GM20431 (cell line): ENCODE measurements around the gene PLCL2.
"Not testable (repeated sequence)": the region's sequence is repeated elsewhere in the genome, so short reads cannot be mapped to it uniquely, and the experiment has no call there.

Source experiments
- in situ Hi-C: fragments of 300-500 bp; cut with MseI, MboI; formaldehyde crosslinking; loops from one replicate; pipeline ENCODE4 v1.15.0; 2020; ENCODE audit warnings: low sequenced_read_pairs; ENCODE audit not compliant: unreplicated experiment

The PLCL2 gene

DNA sequence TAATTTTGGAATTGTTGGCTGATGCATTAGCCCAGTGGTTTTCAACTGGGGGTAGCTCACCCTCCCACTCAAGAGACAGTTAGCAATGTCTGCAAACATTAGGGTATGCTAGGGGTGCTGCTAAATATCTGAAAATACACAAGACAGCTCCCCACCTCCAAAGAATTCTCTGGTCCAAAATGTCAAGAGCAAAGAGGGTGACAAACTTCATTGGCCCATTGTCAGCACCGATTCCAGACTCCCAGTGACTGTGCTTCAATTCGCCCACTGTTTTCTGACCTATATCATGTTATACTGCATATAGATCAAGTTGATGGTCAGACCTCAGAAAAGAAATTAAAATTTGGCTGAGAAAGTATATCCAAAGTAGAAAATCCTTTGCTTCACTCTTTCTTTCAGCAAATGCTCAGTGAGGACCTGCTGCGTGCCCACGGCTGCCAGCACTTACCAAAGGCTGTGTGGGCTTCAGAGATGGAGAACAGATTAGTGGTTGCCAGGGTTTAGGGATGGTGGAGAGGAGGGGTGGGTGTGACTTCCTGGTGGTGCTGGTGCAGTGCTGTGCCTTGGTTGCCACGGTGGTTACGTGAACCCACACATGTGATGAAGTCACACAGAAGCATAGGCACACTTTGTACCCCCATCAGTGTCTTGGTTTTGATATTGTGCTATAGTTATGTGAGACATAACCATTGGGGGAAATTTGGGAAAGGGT lies 204.0 kb downstream of the PLCL2 start:
- in situ Hi-C loops: no loop called here

DNA sequence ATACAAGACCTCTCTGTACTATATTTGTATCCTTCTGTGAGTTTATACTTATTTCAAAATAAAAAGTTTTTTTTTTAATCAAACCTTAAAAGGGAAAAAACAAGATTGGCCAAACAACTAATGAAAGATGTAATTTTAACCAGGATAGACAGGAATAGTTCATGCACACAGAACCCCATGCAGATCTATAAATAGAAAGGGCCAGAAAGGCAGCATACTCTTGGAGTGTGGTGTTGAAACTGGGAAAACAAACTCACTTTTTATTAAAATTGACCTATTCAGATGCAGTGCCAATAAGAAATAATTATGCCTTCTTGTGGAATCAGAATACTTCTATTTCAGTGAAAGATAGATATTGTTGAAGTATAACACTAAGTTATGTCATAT lies 204.6 kb downstream of the PLCL2 start:
- in situ Hi-C loops: no loop called here

DNA sequence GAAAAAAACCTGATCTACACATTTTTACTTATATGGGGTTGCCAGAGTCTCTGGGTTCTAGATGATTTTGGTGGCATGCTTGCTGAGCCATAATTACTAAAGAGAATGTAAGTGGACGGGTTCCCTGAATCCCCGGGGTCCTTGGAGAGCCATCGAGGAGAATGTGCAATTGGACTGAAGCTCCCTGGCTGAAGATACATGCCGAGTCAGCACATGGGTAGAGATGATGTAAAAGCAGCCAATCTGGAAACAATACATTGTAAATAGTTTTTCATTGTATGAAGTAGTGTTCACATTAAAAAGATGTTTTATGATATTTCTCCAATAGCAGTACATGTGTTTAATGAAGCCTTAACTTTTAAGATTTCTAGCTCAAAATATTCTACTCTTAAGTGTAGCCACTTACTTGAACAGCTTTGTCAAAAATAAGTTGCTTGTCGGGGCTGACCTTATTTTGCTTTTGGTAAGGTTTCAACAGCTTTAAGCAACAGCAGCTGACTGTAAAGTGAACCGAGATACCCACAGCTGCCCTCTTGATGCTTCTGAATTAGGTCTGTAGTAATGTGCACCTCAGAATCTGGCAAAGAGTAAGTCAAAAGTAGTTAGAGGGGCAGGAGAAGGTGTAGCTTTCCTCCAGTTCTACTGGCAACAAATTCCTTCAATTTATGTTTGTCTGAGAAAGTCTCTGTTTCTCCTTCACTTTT lies 205.7 kb downstream of the PLCL2 start:
- in situ Hi-C loops: no loop called here

DNA sequence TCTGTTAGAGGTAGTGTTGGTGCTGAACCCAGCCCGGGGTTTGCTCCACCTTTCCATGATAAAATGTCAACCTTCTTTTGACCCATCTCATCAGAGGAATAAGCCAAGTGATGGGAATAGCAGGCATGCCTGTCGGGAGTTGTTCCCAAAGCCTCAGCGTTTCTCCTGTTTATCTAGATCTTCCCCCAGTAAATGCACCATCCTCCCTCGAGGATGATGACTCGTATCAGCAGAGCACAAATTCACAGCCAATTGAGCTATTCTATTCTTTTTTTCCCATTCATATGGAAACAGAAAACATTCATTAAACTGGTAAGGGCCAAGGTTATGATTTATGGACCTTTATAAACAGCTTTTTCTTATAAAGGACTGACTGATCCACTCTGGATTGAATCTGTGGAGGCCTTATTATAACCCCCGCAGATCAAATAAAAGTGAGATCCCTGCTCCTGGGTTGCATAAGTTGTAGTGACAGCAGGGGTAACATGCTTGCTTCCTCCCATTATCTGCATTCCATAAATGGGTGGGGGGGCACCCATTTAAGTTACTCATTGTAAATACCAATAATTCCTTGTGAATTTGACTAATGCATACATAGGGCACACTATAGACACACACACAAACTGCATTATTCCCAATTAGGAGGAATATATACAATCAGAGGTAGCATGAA lies 207.3 kb downstream of the PLCL2 start:
- in situ Hi-C loops: no loop called here

DNA sequence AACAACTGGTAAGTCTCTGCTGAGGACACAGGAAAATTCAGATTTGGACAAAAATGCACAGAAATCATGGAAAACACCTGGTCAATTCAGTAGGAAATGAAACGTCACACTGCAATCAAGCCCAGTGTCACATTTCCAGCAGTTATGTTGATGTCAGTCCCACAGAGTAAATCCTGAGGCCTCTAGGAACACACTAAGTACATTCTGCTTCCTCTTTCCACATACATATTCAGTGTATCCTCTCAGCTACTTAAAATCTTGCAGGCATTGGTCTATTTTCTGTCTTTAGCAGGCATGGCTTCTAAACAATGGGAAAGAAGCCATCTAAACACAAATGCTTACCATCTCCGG lies 207.8 kb downstream of the PLCL2 start:
- in situ Hi-C loops: no loop called here

DNA sequence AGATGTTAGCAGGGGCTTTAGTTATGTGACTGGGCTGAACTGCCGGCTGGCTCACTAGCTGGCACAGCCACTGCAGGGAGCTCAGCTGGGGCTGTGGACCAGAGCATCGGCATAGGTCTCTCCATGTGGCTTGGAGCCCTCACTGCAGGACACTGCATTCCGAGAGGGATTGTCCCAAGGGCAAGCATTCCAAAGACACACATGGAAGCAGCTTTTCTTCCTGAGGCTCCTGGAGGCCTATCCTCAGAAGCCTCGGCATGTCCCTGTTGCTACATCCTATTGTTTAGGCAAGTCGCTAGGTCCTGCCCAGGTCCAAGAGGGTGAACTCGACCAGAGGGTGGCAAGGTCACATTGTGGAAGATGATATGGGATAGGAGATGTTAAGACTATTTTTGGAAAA lies 209.8 kb downstream of the PLCL2 start:
- in situ Hi-C loops: no loop called here

DNA sequence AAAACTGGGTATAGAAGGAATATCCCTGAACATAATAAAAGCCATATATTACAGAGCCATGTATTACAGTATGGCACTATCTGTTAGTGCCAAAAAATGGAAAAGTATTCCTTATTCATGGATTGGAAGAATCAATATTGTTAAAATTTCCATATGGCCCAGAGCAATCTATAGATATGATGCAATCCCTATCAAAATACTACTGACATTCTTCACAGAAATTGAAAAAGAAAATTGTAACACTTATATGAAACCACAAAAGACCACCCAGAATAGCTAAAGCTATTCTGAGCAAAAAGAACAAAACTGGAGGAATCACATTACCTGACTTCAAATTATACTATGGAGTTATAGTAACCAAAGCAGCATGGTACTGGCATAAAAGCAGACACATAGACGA lies 218.8 kb downstream of the PLCL2 start:
- in situ Hi-C loops: no loop called here

DNA sequence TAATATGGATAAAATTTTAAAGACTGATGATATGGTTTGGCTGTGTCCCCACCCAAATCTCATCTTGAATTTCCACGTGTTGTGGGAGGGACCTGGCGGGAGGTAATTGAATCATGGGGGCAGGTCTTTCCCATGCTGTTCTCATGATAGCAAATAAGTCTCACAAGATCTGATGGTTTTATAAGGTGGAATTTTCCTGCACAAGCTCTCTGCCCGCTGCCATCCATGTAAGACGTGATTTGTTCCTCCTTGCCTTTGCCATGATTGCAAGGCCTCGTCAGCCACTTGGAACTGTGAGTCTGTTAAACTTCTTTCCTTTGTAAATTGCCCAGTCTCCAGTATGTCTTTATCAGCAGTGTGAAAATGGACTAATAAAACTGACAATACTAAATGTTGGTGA lies 222.0 kb downstream of the PLCL2 start:
- in situ Hi-C loops: not testable (repeated sequence)

DNA sequence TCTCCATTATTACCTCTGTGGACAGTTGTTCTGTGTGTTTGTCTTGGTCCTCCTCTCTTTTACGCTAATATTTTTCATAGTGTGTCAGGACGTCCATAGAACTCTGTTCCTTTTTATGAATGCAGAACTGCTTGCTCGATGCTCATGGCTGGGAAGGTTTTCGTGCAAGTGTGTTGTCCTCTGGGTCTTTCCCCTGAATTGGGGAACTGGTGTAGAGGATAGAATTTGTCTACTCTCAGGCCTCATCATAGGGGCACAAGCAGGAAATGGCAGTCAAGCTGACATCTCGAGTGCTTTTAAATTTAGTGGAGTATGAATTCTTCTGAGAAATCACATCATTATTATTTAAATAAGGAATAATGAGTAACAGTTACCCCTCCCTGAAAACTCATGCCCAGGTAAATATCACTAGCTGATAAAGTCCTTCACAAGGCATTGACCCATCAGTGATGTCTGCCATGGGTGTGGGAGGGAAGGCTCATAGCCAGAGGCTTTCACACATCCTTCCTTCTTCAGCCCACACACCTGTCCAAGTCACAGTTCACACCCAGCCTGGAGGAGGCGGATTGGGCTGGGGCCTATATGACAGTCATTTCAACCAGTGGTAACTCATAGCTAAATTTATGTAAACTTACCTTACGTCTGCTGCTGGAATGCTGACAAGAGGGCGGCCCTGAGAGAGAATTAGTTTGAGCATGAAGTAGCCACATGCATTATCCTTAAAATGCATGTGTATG lies 226.1 kb downstream of the PLCL2 start:
- in situ Hi-C loops: no loop called here

DNA sequence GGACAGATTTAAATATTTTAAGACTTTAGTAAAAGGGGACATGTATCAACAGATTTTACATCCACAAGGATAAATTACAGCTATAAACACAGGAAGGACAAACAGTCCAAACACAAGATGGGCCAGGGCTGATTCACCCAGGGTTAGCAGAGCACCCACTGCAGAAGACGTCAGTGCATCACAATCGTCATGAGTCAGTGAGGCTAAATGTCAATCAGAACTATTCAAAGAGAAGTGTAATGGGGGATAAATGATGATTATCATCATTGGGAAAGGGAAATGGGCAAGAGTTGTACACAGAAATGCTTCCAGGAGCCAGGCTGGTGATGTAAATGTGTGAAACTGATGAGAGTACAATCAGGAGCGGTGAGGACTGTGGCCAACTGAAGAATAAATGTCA lies 226.8 kb downstream of the PLCL2 start:
- in situ Hi-C loops: no loop called here

DNA sequence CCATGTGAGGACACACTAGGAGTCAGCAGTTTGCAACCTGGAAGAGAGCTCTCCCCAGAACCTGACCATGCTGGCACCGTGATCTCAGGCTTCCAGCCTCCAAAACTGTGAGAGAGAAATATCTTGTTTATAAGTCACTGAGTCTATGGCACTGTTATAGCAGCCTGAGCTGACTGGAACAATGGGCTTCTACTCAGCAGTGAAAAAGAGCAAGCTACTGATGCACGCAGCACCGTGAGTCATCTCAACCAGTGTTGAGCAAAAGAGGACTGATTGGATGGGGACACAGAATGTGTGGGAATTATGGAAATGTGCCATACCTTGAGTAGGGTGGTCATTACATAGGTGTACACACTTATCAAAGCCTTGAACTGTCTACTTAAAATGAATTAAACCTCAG lies 230.4 kb downstream of the PLCL2 start:
- in situ Hi-C loops: no loop called here

DNA sequence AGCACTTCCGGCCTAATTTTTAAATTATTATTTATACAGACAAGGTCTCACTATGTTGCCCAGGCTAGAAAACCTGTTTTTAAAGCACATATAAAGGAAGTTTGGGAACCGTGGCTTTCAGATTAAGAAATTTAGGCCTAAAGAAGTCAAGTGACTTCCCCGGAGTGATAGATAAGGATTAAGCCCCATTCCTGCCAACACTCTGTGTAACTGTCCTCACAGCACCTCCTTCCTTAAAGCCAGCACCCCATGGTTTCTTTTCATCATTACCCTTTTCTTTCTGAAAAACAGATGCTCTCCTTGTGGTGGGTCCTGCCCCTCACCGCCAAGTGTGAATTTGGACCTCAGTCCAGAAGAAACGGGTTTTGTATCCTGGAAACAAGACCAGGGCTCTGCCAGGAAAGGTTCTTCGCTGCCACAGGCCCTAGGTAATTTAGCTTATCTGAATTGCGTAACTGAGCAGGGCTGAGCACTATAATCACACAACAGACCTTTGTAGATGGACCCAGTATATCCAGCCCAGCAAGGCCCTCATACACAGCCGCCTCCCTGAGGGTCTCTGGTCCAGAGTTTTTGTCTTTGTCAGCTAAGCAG lies 231.3 kb downstream of the PLCL2 start:
- in situ Hi-C loops: no loop called here

DNA sequence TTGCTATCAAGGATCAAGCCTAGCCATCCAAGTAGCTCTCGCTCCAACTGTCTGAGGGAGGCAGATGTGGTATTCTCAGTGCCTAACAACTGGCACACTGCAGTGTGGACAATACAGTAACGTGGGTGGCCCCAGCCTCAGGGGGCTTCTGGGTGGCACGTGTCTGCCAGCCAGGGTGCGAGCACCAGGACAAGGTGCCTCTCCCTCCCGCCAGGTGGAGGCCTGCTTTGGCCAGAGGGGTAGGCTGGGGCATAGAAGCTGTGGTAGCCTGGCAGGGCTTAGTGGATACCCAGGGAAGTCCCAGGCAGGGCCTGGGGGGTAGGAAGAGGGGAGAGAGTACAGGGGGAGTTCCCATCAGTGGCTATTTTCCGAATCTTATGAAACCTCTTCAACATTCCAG lies 234.0 kb downstream of the PLCL2 start:
- in situ Hi-C loops: no loop called here

DNA sequence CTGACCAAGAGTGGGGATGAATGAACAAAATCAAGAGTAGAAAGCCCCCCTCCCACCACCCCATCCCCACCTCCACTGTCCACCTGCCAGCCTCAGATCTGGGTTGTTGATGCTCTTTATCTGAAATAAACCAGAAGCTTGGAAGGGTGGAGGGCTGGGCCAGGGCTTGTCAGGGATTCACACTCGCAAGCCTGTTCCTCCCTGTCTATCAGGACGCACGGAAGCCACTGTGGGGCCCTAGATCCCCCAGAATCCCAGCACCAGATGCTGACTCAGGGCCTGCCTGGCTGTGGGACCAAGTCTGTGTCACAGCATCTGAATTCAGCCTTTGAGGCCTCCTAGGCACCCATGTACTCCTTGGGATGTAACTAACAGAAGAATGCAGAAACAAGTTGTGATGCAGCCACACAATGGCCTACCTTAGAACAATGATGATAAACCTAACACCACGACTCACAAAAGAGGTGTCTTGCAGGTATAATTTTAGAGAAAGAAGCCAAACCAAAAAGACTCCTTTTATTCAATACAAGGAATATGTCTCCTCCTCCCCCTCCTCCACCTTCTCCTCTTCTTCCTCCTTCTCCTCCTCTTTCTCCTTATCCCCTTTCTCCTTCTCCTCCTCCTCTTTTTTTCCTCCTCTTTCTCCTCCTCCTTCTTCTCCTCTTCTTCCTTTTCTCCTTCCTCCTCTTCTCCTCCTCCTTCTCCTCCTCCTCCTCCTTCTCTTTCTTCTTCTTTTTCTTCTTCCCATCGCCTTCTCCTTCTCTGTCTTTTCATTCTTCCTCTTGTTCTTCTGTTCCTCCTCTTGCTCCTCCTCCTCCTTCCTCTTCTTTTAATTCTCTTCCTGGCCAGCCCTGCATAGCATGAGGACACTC lies 234.7 kb downstream of the PLCL2 start:
- in situ Hi-C loops: no loop called here

DNA sequence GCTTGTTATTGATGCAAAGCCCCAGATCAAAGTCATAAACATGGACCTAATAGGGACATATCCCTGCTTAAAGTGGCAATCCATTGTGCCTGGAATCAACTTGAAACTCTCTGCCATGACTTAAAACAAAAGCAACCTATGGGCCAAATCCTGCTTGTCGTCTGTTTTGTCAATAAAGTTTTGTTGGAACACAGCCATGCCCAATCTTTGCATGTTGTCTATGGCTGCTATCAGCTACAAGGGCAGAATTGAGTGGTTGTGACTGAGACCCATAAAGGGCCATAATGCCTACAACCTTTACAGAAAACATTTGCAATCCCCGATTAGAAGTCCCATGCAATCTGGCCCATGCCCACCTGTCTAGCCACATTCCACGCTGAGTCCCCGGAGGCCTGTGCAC lies 235.4 kb downstream of the PLCL2 start:
- in situ Hi-C loops: no loop called here

DNA sequence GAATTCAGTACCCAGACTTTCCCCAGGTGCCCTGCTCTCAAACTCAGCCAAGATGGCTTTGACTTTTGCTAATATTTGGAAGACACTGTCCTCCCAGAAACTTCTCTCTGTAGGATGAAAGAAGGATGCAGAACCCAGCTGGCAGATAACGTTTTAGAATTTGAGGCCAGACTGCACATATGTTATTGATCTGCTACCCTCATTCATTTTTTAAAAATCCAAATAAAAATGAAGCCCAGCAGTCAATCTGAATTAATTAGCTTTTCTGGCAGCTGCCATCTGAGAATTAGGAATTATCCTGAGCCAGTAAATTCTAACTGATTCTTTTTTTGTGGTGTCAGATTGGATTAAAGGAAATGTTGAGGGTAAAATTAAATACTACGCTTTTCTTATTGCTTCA lies 236.6 kb downstream of the PLCL2 start:
- in situ Hi-C loops: no loop called here

DNA sequence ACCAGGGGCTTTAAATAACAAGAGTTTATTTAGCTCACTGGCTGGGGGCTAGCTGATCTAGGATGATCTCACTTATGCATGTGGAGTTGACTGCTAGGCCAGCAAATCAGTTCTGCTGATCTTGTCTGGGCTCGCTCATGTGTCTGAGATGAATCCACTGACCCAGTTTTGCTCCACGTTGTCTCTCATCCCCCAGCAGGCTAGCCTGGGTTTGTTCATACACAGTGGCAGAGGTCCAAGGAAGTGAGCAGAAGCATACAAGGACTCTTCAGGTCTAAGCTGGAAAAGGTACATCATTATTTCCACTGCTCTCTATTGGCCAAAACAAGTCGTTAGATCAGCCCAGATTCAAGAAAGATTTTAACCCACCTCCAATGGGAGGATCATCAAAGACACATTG lies 238.0 kb downstream of the PLCL2 start:
- in situ Hi-C loops: no loop called here

DNA sequence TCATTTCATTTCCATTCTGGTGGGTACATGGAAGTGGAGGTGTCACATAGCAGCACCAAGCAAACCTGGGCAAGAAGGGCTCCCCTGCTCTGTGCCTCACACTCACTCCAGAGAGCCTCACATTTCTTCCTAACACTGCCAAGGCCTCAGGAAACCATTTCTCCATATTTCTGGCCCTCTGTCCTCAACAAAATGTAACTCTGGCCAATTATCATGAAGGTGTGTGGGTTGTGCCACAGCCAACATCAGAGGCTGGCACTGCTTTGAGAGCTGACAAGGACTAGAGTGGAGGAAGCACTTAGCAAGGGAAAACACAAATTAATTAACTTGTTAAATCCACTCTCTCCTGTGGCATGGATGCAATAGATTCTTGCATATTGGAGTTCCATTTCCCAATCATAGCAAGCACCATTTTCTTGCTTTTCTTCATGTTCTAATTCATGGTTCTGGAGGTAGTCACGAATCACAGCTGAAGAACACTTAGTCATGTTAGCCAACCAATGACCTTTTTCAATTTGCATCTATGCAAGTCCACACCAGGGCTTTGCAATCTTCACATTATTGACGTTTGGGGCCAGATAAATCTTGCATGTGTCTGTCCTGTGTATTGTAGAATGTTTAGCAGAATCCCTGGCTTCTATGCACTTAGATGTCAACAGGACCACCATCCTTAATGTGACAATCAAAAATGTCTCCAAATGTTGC lies 241.1 kb downstream of the PLCL2 start:
- in situ Hi-C loops: no loop called here

DNA sequence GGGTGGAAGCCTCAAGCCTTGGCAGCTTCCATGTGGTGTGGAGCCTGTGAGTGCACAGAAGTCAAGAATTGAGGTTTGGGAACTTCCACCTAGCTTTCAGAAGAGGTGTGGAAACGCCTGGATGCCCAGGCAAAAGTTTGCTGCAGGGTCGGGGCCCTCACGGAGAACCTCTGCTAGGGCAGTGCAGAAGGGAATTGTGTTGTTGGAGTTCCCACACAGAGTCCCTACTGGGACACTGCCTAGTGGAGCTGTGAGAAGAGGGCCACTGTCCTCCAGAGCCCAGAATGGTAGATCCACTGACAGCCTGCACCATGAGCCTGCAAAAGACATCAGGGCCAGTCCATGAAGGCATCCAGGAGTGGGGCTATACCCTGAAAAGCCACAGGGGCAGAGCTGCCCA lies 243.9 kb downstream of the PLCL2 start:
- in situ Hi-C loops: not testable (repeated sequence)
